GM18951 (cell line): ENCODE results near the gene BARX2.

Experiments
- POLR2A ChIP-seq: IDR thresholded peaks from 4 replicates; pipeline ENCODE4 v1.6.1; 2011; ENCODE audit warnings: mild to moderate bottlenecking; ENCODE audit not compliant: insufficient read length, insufficient read depth; ENCODE audit errors: extremely low read depth
- in situ Hi-C: fragments of 300-500 bp; cut with MboI; formaldehyde crosslinking; loops from one replicate; pipeline ENCODE4 v1.12.0; 2022; ENCODE audit warnings: low sequenced_read_pairs, mixed read lengths, inconsistent platforms; ENCODE audit not compliant: unreplicated experiment

Gene BARX2

DNA sequence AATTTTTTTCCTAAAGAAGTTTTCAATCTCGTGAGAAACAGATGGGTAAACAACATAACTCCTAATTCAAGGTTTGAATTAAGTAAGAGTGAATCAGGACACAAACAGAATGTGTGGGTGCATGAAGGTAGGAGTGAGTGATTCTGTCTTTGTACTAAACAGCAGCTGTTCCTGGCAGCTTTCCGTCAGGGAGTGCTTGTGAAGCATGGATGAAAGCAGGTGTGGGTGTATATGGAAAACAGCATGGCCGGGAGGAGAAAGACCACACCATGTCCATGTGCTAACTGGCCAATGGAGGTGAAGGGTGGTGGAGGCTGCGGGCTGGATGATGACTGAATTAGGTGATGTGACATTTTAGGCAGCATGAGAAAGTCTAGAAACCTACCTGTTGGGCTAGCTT is 49.6 kb downstream of the BARX2 start:
- in situ Hi-C loops = no loop called here
- TF ChIP-seq POLR2A = no peak

DNA sequence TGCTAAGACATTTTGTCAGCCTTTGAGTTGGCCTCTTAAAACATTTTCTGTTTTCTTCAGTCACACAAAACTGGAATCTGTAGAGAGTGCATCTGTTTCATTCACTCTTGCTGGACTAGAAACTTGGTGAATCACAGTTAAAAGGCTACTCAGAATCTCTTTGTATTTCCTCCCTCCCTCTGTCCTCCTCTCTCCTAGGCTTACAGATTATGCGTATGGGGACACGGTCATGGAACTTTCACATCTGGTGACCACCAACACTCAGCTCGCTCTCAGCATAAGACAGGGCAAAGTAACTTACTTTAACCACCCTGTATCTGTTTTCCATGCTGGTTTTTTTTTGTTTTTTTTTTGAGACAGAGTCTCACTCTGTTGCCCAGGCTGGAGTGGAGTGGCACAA is 50.4 kb downstream of the BARX2 start:
- no peak for TF ChIP-seq POLR2A
- in situ Hi-C loops = no loop called here

DNA sequence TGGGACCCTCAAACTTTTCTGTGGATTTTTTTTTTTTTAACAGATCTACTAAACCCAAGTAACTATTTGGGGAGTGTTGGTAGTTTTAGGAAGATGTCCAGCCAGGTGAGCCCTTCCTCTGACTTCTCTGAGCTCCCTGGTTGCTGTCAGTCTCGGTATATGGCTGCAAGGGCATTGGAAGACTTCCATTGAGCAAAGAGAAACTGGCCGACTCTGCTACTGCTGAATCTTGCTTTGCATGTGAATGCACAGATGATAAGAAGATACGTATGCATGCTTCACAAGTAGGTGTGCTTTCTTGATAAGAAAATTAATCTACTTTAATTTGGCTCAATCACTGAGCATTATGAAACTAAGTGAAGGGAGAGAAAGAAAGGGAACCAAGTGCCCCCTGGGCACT is 51.1 kb downstream of the BARX2 start:
- in situ Hi-C loops = no loop called here
- no peak for TF ChIP-seq POLR2A

DNA sequence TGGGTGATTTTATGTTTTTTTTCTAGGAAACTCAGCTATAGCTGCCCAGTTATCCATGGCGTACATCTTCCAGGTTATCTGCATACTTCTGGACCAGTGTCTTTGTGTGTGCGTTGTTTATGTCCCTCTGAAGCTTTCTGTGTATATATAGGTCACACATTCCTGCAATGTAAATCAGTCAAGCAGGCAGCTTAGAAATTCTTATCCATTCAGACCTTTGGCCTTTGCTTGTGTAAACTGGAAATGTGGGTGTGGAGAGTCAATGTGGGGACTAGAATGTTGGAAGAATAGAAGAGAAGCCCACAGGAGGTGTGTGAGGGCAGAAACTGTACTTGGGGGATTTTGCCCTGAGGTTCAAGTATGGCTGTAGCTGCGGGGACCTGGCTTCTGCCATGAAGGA is 51.7 kb downstream of the BARX2 start:
- TF ChIP-seq POLR2A = no peak
- in situ Hi-C loops = no loop called here

- in situ Hi-C loops = no loop called here
Measured at GRCh38 chr11:129427816-129428406, 52.3 kb downstream of the BARX2 start.

DNA sequence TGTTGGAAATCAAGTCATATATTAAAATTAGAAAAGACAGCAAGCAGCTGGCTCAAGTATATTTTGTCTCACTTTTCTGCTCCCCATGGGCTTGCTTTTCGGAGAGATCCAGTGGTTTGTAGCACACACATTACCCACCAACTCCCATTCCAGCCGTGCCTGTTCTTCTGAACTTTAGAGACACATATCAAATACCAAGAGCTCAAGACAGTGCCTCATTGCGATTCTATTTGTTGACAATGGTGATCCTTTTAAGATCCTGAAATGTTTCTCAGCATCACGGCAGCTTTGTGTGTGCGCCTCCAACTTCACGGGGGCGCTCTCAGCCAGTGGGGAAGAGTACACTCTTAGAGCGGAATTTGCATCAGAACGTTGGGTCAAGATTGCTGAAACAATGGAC is 52.9 kb downstream of the BARX2 start:
- no peak for TF ChIP-seq POLR2A
- in situ Hi-C loops = no loop called here

More at GRCh38 chr11:129427816-129428406, 52.3 kb downstream of the BARX2 start:
- TF ChIP-seq POLR2A = no peak

DNA sequence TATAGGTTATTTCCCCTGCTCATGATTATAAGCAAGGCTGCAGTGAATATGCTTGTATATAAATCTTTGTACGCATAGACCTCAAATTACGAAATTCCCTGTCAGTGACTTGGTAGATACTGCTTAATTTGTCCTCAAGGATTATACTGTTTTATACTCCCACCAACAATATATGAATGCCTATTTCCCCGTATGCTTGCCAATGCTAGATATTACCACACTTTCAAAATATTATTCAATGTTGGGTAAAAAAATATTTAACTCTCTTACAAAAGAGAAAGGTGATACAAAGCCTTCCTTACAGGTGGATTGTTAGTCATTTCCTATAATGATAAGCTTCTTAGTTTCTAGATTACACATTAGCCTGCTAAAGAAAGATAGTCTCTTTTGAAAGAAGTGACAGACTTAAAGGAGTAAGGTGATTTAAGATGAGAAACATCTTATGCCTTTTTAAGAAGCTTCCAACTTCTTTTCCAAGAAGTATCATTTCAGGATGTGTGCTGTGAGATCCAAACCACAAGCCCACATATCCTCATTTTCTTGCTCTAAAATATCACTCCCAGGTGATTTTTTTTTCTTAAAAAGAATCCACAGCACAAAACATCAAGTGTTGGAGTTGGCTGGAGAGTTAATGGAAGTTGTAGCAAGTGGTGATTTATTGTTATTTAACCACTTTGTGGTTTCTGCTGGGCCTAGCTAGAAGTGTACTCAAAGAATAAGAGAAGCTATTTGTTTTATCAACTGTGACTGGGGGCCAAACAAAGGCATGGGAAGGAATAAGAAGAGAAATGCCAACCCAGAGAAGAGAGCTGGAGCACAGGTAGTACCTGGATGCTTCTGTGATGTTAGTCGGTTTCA is 59.2 kb downstream of the BARX2 start:
- no peak for TF ChIP-seq POLR2A
- in situ Hi-C loops = no loop called here

DNA sequence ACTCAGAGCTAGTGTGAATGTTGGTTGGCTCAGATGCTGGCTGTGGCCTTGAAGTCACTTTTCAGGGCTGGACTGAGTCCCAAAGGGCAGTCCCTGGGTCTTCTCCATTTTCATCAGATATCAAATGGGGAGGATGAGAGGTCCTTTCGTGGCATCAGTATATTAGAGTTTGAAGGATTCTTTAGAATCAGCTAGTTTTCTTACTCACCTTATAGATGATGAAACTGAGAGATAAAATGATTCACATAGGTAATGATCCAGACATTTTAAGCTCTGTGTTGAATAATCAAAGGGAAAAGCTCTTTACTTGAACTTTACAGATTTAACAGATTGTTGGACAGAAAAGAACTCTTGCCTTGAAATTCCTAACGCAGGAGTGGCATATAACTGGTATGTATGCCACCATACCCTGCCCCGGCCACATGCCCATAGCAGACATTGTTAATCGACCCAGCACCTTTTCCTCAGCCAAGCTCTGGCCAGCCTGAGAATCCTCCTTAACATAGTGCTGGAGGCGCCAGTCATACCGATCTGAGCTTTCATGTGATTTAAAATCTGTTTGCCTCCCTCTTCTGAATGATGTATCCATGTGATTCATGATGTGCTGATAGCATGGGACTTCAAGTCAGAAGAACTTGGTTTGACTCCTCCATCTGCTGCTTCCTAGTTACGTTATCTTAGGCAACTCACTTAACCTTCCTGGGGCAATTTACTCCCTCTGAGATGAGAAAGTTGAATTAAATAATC is 60.0 kb downstream of the BARX2 start:
- no peak for TF ChIP-seq POLR2A

GRCh38 chr11:129436573-129436972 is 60.9 kb downstream of the BARX2 start:
- in situ Hi-C loops = no loop called here
- no peak for TF ChIP-seq POLR2A

More for the DNA sequence above, 60.0 kb downstream of the BARX2 start:
- in situ Hi-C loops = no loop called here

DNA sequence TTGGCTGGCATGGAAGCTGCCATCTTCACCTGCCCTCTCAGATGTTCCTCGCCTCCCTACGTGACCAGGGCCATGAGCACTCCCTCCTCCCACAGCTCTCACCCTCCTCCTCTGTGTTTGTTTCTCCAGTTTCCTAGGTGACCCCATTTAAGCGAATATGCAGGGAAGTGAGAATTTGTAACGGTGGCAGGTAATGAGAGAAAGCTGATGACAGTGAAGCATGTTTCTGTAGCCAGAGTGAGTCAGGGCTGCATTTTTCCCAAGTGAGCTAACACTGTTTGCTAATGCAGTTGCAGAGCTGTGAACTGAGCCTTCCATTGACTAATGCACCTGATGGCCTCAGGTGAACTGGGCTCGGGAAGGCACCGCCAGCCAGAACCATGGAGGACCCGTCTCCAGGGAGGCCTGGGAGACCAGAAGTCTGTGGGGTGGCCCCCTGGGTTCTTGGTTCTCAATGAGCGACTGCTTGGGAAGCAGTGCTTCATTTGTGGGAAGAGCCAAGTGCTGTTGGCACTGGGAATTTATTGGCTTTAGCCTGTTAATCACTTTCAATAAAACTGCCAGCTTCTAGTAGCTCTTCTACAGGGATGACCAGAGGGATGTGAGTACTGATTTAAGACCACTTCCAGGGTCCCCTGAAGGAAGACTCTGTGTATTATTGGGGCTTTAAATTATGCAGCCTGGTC is 64.5 kb downstream of the BARX2 start:
- in situ Hi-C loops = no loop called here
- no peak for TF ChIP-seq POLR2A

DNA sequence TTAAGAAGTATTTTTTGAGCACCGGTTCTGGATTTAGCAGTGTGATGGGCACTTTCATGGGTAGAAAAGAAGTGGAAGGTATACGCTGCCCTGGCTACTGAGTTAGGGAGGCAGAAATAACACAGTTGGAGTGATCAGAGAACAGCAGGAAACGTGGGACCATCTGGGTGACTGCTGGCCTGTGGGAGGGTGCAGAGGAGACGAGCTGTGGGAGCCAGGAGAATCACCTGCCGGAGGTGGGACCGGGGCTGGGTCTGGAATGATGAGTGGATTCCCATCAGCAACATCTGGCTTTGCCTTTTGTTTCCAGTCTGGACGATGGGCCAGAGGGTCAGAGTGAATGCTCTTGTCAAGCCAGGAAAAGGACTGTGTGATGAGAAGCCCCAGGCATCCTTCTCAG is 66.5 kb downstream of the BARX2 start:
- no peak for TF ChIP-seq POLR2A
- in situ Hi-C loops = no loop called here

DNA sequence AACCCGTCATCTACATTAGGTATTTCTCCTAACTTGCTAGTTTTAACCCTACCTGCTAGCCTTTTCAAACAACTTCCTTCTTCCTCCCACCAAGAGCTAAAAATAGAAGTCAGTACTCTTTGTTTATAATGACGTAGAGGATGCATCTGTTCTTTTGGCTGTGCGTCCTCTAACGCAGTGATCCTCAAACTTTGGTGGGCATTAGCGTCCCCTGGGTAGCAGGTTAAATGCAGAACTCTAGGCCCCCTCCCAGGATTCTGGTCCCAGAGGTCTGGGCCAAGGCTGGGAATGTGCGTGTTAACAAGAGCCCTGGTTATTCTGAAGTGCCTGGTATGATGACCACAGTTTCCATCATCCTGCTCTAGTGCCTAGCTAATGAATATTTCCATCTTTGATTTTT is 67.6 kb downstream of the BARX2 start:
- TF ChIP-seq POLR2A = no peak
- in situ Hi-C loops = no loop called here

GRCh38 chr11:129444274-129444673 is 68.6 kb downstream of the BARX2 start:
- TF ChIP-seq POLR2A = no peak
- in situ Hi-C loops = no loop called here
